NT2/D1 (cell line): ENCODE data around the gene FKBP14.

Experiments
- SUZ12 ChIP-seq: IDR thresholded peaks from 2 replicates; pipeline ENCODE4 v1.6.1; 2011; ENCODE audit not compliant: insufficient read length, insufficient read depth; ENCODE audit errors: extremely low read depth
- YY1 ChIP-seq: IDR thresholded peaks from 2 replicates; pipeline ENCODE4 v1.6.1; 2011; ENCODE audit not compliant: insufficient read length, insufficient read depth
- ZNF274 ChIP-seq: IDR thresholded peaks from 2 replicates; pipeline ENCODE4 v1.6.1; 2011; ENCODE audit warnings: mild to moderate bottlenecking, low read depth, low read length

GRCh38 chr7:29976266-29976665, 50.2 kb downstream of the FKBP14 start:
- TF ChIP-seq YY1 (no peak), SUZ12 (no peak), ZNF274 (no peak)
